ENCODE results near the gene KRTAP10-1. TPM values are rescaled to one million over a fixed set of nuclear protein-coding genes. Genes with fewer than 3 reads are reported as not detected.

The KRTAP10-1 gene
- polyA plus RNA-seq, 1 donor (not counting 4 experiments of a cell fraction or from before 2014, with no cell fraction given) = not detected

- TF ChIP-seq EZH2 (IDR thresholded peaks at IDR 0.05; ENCODE audit: low read length) (no peak), CTCF (optimal IDR thresholded peaks at IDR 0.05 in 1 of 3, IDR thresholded peaks at IDR 0.05 in 1 of 3, conservative IDR thresholded peaks at IDR 0.05 in 1 of 3; ENCODE audit: extremely low read depth in 1 of 3, insufficient read depth in 2 of 3, low read length in 3 of 3) (no peak)
- H2AFZ ChIP-seq (ENCODE audit: control insufficient read depth, low read length) = no peak overlapping the region
- no peaks in the 10 kb centered on the region for H3K9me1 ChIP-seq (ENCODE audit: control insufficient read depth, extremely low read depth, insufficient read depth, low read length)
- peaks cover 29% of the 10 kb centered on the region for H3K9me3 ChIP-seq (ENCODE audit: control insufficient read depth, low read depth, low read length)
- no peak for DNase-seq (ENCODE audit: low read depth, low spot score)
- dilution Hi-C loops (cut with MboI; ENCODE audit: extremely low pct_ligation_motif_present, low sequenced_read_pairs) = no loop called here
- no peak overlapping the region for H3K4me3 ChIP-seq (ENCODE audit: control insufficient read depth in 2 of 3, extremely low read depth in 1 of 3, insufficient read depth in 2 of 3, low read depth in 1 of 3, low read length in 3 of 3)
- H3K4me1 ChIP-seq (ENCODE audit: control insufficient read depth, extremely low read depth, insufficient read depth, low read length) = no peaks in the 10 kb centered on the region
- H3K27me3 ChIP-seq (ENCODE audit: control insufficient read depth, extremely low read depth, insufficient read depth, low read length) = no peaks in the 10 kb centered on the region
- no peak overlapping the region for H3K9ac ChIP-seq (ENCODE audit: control insufficient read depth, extremely low read depth, insufficient read depth, low read length)
- no peak overlapping the region for H3K27ac ChIP-seq (ENCODE audit: control insufficient read depth, insufficient read depth, low read length)
- no peaks in the 10 kb centered on the region for H4K20me1 ChIP-seq (ENCODE audit: control insufficient read depth, extremely low read depth, insufficient read depth, low read length)
- no peak for FAIRE-seq
- H3K79me2 ChIP-seq (ENCODE audit: control insufficient read depth, insufficient read depth, low read length) = no peaks in the 10 kb centered on the region
- H3K4me2 ChIP-seq (ENCODE audit: control insufficient read depth, extremely low read depth, insufficient read depth, low read depth, low read length) = no peak overlapping the region
- no peaks in the 10 kb centered on the region for H3K36me3 ChIP-seq (ENCODE audit: control insufficient read depth in 2 of 2, extremely low read depth in 1 of 2, insufficient read depth in 2 of 2, low read length in 2 of 2)
Measured at GRCh38 chr21:44525391-44526095, 14.5 kb downstream of the KRTAP10-1 start.

- no peaks in the 10 kb centered on the region for H3K79me2 ChIP-seq (ENCODE audit: control insufficient read depth, insufficient read depth, low read length)
- dilution Hi-C loops (cut with MboI; ENCODE audit: extremely low pct_ligation_motif_present, low sequenced_read_pairs) = no loop called here
- no peaks in the 10 kb centered on the region for H3K27me3 ChIP-seq (ENCODE audit: control insufficient read depth, extremely low read depth, insufficient read depth, low read length)
- no peak for DNase-seq (ENCODE audit: low read depth, low spot score)
- no peak for FAIRE-seq
- no peak overlapping the region for H3K27ac ChIP-seq (ENCODE audit: control insufficient read depth, insufficient read depth, low read length)
- H3K4me2 ChIP-seq (ENCODE audit: control insufficient read depth, extremely low read depth, insufficient read depth, low read depth, low read length) = no peak overlapping the region
- H3K9me3 ChIP-seq (ENCODE audit: control insufficient read depth, low read depth, low read length) = peaks cover 27% of the 10 kb centered on the region
- no peaks in the 10 kb centered on the region for H4K20me1 ChIP-seq (ENCODE audit: control insufficient read depth, extremely low read depth, insufficient read depth, low read length)
- no peak overlapping the region for H3K4me3 ChIP-seq (ENCODE audit: control insufficient read depth in 2 of 3, extremely low read depth in 1 of 3, insufficient read depth in 2 of 3, low read depth in 1 of 3, low read length in 3 of 3)
- H2AFZ ChIP-seq (ENCODE audit: control insufficient read depth, low read length) = no peak overlapping the region
- H3K4me1 ChIP-seq (ENCODE audit: control insufficient read depth, extremely low read depth, insufficient read depth, low read length) = no peaks in the 10 kb centered on the region
- H3K9me1 ChIP-seq (ENCODE audit: control insufficient read depth, extremely low read depth, insufficient read depth, low read length) = no peaks in the 10 kb centered on the region
- H3K9ac ChIP-seq (ENCODE audit: control insufficient read depth, extremely low read depth, insufficient read depth, low read length) = no peak overlapping the region
- no peaks in the 10 kb centered on the region for H3K36me3 ChIP-seq (ENCODE audit: control insufficient read depth in 2 of 2, extremely low read depth in 1 of 2, insufficient read depth in 2 of 2, low read length in 2 of 2)
- TF ChIP-seq EZH2 (IDR thresholded peaks at IDR 0.05; ENCODE audit: low read length) (no peak), CTCF (optimal IDR thresholded peaks at IDR 0.05 in 1 of 3, IDR thresholded peaks at IDR 0.05 in 1 of 3, conservative IDR thresholded peaks at IDR 0.05 in 1 of 3; ENCODE audit: extremely low read depth in 1 of 3, insufficient read depth in 2 of 3, low read length in 3 of 3) (no peak)
Measured at GRCh38 chr21:44524414-44525371, 15.3 kb downstream of the KRTAP10-1 start.
